Dermis blood vessel endothelial cell (primary cell): ENCODE data around the gene ROM1. TPM values are rescaled to one million over a fixed set of nuclear protein-coding genes. Genes with fewer than 3 reads are reported as not detected.
"Not testable (repeated sequence)": the region's sequence is repeated elsewhere in the genome, so short reads cannot be mapped to it uniquely, and the experiment has no call there.

Experiments
- DNase-seq: peaks from one replicate; pipeline ENCODE4 v3.0.0; 2010
- total RNA-seq: library from RNA; depleted of rRNA; stranded (reverse); fragments of >200 nt; gene quantifications from 2 replicates; pipeline ENCODE4 v1.2.3, GENCODE V29; 2014

Gene ROM1, protein sequence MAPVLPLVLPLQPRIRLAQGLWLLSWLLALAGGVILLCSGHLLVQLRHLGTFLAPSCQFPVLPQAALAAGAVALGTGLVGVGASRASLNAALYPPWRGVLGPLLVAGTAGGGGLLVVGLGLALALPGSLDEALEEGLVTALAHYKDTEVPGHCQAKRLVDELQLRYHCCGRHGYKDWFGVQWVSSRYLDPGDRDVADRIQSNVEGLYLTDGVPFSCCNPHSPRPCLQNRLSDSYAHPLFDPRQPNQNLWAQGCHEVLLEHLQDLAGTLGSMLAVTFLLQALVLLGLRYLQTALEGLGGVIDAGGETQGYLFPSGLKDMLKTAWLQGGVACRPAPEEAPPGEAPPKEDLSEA
- total RNA-seq = 5.4 and 5.6 TPM in 2 replicates

DNA sequence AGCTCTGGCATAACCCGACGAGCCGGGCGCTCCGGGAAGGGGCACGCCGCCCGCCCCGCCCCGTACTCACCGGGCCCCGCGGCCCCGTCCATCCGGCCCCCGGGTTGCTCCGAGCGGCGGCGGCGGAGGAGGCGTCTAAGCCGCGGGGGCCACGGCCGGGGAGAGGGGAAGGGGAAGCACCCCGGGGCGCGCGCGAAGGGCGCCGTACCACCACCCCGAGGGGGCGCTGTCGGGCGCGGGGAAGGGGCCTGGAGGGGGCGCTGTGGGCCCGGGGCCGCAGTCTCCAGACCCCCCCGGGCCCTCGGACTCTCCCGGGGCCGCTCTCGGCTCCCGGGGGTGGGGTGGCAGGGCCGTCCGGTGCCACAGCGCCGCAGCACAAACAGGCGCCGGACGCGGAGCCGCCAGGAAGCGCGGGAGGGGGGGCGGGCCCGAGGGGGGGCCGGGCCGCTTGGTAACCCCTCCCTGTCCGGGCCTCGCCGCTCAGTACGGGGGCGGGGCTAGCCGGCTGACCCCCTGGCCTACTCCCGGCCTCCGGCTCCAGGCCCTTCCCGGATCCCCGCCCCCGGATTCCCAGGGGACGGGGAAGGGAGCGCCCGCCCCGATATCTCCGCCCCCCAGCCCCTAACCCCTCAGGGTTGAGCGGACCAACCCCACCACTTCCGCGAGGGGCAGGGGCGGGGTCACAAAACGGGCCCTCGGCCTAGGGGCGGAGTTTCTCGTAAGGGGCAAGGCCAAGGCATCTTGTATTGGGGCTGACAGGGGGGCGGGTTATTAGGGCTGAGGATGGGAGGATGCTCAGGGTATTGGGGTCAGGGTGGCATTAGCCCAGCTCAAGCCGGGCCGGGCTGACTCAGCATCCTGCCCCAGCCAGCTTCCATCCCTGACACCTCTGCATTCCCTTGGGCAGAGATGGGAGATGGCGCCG, at the start of gene ROM1, which contains the start of gene EML3:
Gene ROM1, plus strand, starts transcription at position 892 of the 925 bp plus-strand sequence. Its CDS starts 25 bp downstream, at position 917.
Gene EML3, minus strand, starts transcription at position 410 of the 925 bp plus-strand sequence. Its CDS starts 318 bp downstream, at position 92.
- peak; percentile 85 for DNase-seq

DNA sequence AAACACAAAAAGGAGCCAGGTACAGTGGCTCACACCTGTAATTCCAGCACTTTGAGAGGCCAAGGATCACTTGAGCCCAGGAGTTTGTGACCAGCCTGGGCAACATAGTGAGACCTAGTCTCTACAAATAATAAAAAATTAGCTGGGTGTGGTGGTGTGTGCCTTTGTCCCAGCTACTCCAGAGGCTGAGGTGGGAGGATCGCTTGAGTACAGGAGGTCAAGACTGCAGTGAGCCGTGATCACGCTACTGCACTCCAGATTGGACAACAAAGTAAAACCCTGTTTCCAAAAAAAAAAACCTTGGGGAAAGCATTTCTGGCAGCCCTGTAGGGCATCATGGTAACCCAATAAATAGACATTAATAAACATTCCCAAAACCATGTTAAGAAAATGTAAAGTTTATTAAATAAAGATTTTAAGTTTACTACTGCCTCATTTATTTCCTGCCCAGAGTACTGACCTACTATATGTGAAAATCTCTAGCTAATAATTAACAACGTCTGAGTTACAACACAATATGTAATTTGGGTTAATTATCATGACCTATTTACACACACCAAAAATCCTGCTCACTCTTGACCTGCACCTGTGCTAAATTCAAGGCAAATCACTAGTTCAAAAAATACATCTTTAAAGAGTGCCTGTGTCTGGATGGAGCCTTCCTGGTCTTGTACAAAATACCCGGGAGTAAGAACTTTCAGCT, 47.8 kb upstream of the ROM1 start:
- DNase-seq = no peak

GRCh38 chr11:62566247-62566646, 46.8 kb upstream of the ROM1 start:
- no peak for DNase-seq

DNA sequence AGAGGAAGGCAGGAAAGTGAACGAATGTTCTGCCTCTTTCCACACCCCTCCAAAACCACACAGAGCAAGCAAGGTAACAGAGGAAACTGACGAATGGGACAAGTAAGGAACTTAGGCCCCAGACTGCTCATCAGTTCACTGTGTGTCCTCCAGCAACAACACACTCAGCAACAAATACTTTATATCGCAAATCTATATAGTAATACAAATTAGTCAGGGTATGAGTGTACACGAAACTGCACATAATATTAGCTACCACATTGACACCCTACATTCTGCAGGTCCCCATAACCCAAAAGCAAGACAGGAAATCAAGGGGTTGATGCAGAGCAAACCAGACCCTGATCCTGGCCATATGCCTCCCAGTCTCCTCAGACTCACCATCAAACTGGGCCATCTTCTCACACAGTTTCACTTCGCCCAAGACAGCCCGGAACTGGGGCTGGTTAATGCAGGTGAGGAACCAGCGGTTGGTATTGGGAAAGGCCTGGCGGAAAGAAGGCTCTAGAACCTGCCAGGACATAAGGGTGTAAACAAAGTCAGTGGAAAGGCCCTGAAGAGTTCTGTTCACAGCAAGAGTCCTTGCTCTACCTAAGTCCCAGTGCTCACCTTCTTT, 45.9 kb upstream of the ROM1 start:
- no peak for DNase-seq

GRCh38 chr11:62569611-62570010, 43.4 kb upstream of the ROM1 start:
- DNase-seq = no peak

- not testable (repeated sequence) for DNase-seq
These were observed 42.2 kb upstream of the ROM1 start for GRCh38 chr11:62570903-62571302.

- not testable (repeated sequence) for DNase-seq
These were observed 41.6 kb upstream of the ROM1 start for GRCh38 chr11:62571493-62571892.

DNA sequence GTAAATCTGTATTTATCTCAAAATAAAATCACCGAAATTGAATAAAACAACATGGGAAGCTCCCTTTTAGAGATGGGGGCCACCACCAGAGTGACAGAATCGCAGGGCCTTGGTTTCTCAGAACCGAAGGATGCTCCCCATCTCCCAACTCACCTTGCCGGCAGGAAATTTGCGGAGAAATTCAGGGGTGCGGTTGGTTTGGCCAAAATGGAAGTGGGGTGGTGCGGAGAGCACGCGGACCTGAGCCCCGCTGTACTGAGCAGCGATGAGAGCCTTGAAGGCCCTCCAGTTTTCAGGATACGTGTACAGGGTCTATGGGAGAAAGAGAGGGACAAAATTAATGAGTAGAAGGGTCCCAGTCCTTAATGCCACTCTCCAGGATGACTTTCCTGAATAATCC, 40.6 kb upstream of the ROM1 start:
- no peak for DNase-seq

- DNase-seq = peak; percentile 45
These were observed 40.0 kb upstream of the ROM1 start for GRCh38 chr11:62573006-62573591.

DNA sequence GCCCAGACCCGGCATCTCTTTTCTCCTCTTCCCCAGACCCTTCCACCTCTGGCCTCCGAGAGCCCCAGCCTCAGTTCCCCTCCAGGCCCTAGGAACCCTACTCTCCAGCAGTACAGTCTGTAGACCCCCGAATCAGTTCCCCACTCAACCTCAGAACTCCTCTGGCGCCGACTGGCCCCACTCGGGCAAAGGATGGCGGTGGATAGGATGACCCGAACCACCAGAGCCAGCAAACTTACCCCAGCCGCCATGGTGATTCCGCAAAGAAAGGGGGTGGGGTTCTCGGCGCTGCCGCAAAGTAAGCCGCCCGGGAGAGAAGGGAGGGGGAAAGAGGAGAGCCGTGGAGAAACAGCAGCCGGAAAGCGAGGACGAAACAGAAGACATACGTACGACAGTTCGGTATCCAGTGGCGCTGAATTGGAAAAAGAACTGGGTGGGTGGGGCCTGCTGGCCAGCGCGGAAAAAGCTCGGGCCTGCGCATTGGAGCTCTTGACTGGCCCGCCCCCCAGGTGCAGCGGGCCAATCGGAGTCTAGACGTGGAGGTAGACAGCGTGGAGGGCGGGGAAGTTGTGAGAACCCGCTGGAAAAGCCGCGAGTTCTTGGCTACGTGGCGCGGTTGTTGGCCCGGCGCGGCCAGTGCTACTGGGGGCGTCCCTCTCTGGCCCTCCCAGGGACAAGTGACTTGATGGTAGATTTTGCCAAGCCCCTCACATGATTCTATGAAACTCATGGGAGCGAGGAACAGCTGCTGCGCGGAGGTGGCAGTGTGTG, 39.3 kb upstream of the ROM1 start, which contains the start of gene EEF1G:
Gene EEF1G, minus strand, starts transcription at position 300 of the 771 bp plus-strand sequence. Its CDS starts 49 bp downstream, at position 251.
- DNase-seq = peak; percentile 100

DNA sequence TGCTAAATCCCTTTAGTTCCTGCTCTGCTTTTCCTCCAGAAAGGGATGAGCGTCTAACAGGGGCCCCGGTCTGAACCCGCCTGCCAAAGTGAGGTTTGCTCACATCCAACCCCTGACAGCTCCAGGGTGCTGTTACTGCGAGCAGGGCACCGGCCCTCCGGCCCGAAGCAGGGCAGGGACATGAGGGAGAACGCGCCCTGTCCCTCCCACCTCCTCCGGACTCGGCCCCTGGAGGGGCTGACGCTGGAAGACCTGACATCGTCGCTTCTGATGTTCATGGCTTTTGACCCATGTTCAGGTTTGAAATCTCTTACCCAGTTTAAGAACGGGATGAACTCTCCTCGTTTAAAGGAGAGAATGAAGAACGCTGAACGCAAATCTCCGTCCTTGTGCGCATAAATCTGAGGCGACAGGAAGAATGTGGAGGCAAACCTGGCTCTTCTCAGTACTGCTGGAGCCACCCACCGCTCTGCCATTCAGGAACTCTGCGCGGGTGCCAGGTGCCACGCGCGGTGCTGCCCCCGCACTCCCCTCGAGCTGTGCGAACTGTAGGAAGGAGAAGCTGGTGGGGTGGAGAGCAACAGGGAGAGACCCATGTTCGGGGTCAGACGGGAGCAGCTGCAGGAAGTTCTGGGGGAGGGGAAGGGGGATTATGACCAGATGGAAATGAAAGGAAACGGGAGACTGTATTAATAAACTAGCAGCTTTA, 38.5 kb upstream of the ROM1 start:
- peak; percentile 61 for DNase-seq

GRCh38 chr11:62575156-62575555, 37.9 kb upstream of the ROM1 start:
- DNase-seq = peak; percentile 29

- no peak for DNase-seq
These were observed 37.2 kb upstream of the ROM1 start for GRCh38 chr11:62575837-62576236.

GRCh38 chr11:62577046-62577714, 35.9 kb upstream of the ROM1 start:
- DNase-seq = peak; percentile 99

- DNase-seq = no peak
These were observed 34.5 kb upstream of the ROM1 start for GRCh38 chr11:62578541-62578940.

DNA sequence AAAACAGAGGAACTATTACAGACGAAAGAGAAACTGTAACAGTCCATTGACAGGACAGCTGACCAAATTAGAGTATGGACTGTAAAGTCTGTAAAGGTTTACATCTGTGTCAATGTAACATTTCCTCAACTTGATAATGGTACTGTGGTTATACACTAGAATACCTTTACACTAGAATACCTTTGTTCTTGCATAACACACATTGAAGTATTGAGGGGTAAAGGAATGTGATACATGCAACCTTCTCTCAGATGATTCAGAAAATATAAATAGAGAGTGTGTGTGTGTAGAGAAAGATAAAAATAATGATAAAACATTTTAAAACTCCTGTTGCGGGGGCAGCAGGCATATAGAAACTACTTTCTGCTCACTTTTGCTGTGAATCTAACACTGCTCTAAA, 33.8 kb upstream of the ROM1 start:
- no peak for DNase-seq

- no peak for DNase-seq
These were observed 31.9 kb upstream of the ROM1 start for GRCh38 chr11:62580959-62581715.

DNA sequence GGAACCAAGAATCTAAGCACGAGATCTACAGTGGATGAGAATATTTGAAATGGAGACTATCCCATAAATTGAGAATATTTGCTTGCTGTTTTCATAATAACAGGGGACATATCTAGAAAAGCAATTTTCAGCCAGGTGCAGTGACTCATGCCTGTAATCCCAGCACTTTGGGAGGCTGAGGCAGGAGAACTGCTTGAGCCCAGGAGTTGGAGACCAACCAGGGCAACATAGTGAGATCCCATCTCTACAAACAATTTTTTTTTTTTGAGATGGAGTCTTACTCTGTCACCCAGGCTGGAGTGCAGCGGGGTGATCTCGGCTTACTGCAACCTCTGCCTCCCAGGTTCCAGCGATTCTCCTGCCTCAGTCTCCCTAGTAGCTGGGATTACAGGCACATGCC, 31.3 kb upstream of the ROM1 start:
- DNase-seq = not testable (repeated sequence)

DNA sequence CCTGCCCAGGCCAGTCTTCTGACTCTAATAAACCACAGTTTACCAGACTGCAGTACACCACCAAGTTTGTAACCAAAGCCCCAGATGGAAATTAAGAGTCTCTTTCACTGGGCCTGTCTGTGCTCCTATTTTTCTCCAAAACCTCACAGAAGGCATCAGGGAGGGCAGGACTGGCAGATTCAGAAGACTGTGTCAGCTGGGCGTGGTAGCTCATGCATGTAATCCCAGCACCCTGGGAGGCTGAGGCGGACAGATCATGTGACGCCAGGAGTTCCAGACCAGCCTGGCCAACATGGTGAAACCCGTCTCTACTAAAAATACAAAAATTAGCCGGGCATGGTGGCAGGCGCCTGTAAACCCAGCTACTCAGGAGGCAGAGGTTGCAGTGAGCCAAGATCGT, 27.7 kb upstream of the ROM1 start:
- not testable (repeated sequence) for DNase-seq
